GM10248 (cell line): ENCODE data around the gene LYPLAL1.

Experiments
- CTCF ChIA-PET: fragments of 300-600 bp; sonication (Branson Sonifier 250); formaldehyde crosslinking; extraction: SDS; loops from one replicate; lab custom pipeline; 2021; ENCODE audit warnings: antibody characterized with exemption; lab: Yijun Ruan, JAX
- POLR2A ChIA-PET: fragments of 350-650 bp; sonication (Branson Sonifier 250); formaldehyde crosslinking; extraction: SDS; loops from one replicate; lab custom pipeline; 2020; ENCODE audit warnings: antibody characterized with exemption; lab: Yijun Ruan, JAX
- DNase-seq: peaks from one replicate; pipeline ENCODE4 v3.0.0; 2012; ENCODE audit errors: extremely low spot score
- CTCF ChIP-seq: IDR thresholded peaks from 2 replicates; pipeline ENCODE4 v1.5.1; 2012; ENCODE audit warnings: mild to moderate bottlenecking, low read depth; ENCODE audit errors: extremely low read depth, missing control alignments, control extremely low read depth

Gene LYPLAL1

GRCh38 chr1:219173758-219174459 lies at the start of gene LYPLAL1:
Gene LYPLAL1, plus strand, starts transcription at chr1:219173878. Its CDS starts 13 bp downstream, at chr1:219173891.
- no peak for TF ChIP-seq CTCF
- CTCF ChIA-PET: interaction anchor here (1.0 to 5.1 kb wide), 3 partner anchors 13 to 43 kb away, joined by 3 to 44 read pairs (median 5); no protein-coding TSS in a partner anchor
- peak; percentile 89 for DNase-seq
- POLR2A ChIA-PET: no interaction called here

- ChIA-PET POLR2A (no interaction called here), CTCF (interaction anchor here (1.0 to 2.3 kb wide), 3 partner anchors 11 to 13 kb away, joined by 3 to 7 read pairs (median 3); no protein-coding TSS in a partner anchor)
- no peak for DNase-seq
- TF ChIP-seq CTCF: no peak
Measured at GRCh38 chr1:219124163-219124562, 49.5 kb upstream of the LYPLAL1 start.

- POLR2A ChIA-PET: no interaction called here
- TF ChIP-seq CTCF: no peak
Measured at GRCh38 chr1:219125342-219125741, 48.3 kb upstream of the LYPLAL1 start.

GRCh38 chr1:219126377-219126776 lies 47.3 kb upstream of the LYPLAL1 start:
- ChIA-PET POLR2A (no interaction called here), CTCF (interaction anchor here (1.1 to 1.2 kb wide), 2 partner anchors 8 to 31 kb away, joined by 3 read pairs; no protein-coding TSS in a partner anchor)
- TF ChIP-seq CTCF: no peak
- no peak for DNase-seq

More at GRCh38 chr1:219125342-219125741, 48.3 kb upstream of the LYPLAL1 start:
- CTCF ChIA-PET: interaction anchor here (1.1 kb wide), 1 partner anchor 9 kb away, joined by 3 read pairs; no protein-coding TSS in a partner anchor
- no peak for DNase-seq

- DNase-seq: no peak
- ChIA-PET CTCF (no interaction called here), POLR2A (no interaction called here)
- TF ChIP-seq CTCF: no peak
Measured at GRCh38 chr1:219128957-219129356, 44.7 kb upstream of the LYPLAL1 start.

GRCh38 chr1:219130366-219130935 lies 43.2 kb upstream of the LYPLAL1 start:
- ChIA-PET POLR2A (no interaction called here), CTCF (interaction anchor here (1.3 to 1.8 kb wide), 2 partner anchors 9 to 21 kb away, joined by 5 read pairs; no protein-coding TSS in a partner anchor)
- no peak for DNase-seq
- no peak for TF ChIP-seq CTCF
